ENCODE measurements around the gene C12orf75.
"Not testable (repeated sequence)": the region's sequence is repeated elsewhere in the genome, so short reads cannot be mapped to it uniquely, and the experiment has no call there.

DNA sequence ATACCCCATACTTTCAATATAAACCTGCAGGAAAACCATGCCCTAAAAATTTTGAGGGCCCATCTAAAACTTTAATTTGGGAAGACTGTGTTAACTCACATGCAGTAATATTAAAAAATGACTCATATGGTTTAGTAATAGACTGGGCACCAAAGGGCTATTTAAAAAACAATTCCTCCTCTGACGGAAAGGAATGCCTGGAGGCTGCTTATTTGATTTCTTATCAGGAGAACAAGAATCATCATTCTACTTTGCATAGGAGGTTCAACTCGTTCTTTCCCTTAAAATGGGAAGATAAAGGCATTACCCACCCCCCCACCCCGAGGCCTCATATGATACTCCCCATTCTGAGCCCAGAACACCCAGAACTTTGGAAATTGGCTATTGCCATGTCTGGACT lies 18.6 kb upstream of the C12orf75 start:
- TF ChIP-seq POLR2AphosphoS5, POLR2A (IDR thresholded peaks at IDR 0.05): not testable (repeated sequence)
- TF ChIP-seq, protein P1, sequence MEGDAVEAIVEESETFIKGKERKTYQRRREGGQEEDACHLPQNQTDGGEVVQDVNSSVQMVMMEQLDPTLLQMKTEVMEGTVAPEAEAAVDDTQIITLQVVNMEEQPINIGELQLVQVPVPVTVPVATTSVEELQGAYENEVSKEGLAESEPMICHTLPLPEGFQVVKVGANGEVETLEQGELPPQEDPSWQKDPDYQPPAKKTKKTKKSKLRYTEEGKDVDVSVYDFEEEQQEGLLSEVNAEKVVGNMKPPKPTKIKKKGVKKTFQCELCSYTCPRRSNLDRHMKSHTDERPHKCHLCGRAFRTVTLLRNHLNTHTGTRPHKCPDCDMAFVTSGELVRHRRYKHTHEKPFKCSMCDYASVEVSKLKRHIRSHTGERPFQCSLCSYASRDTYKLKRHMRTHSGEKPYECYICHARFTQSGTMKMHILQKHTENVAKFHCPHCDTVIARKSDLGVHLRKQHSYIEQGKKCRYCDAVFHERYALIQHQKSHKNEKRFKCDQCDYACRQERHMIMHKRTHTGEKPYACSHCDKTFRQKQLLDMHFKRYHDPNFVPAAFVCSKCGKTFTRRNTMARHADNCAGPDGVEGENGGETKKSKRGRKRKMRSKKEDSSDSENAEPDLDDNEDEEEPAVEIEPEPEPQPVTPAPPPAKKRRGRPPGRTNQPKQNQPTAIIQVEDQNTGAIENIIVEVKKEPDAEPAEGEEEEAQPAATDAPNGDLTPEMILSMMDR (IDR thresholded peaks at IDR 0.05 in 8 of 11, conservative IDR thresholded peaks at IDR 0.05 in 3 of 11), result not testable (repeated sequence)
